Measurements from ENCODE around the gene PPM1N. TPM values are rescaled to one million over a fixed set of nuclear protein-coding genes. Genes with fewer than 3 reads are reported as not detected.

Gene PPM1N
- polyA plus RNA-seq, 1 donor = 1.0 TPM

- no CpG with 5 or more reads among the region's 15 CpGs for WGBS (ENCODE audit: insufficient coverage, low lambda C conversion rate)
- Histone ChIP-seq H3K4me1 (ENCODE audit: control insufficient read depth, insufficient read depth, low read length) (peaks cover 23% of the 10 kb centered on the region), H3K9me3 (ENCODE audit: control insufficient read depth, low read depth, low read length) (no peaks in the 10 kb centered on the region), H3K27me3 (ENCODE audit: control insufficient read depth, insufficient read depth, low read length) (peaks cover 49% of the 10 kb centered on the region), H3K36me3 (ENCODE audit: control insufficient read depth, insufficient read depth, low read length) (no peaks in the 10 kb centered on the region), H3K4me3 (ENCODE audit: low read length) (no peak overlapping the region), H3K27ac (ENCODE audit: low read length) (no peak overlapping the region)
- DNase-seq = no peak
Observed at GRCh38 chr19:45470762-45471081, 27.5 kb upstream of the PPM1N start.

GRCh38 chr19:45471111-45471930 lies 26.9 kb upstream of the PPM1N start:
- H3K9me3 ChIP-seq (ENCODE audit: control insufficient read depth, low read depth, low read length) = no peaks in the 10 kb centered on the region
- no peak overlapping the region for H3K4me3 ChIP-seq (ENCODE audit: low read length)
- WGBS (ENCODE audit: insufficient coverage, low lambda C conversion rate) = 80% methylated on average over 1 of the region's 16 CpGs
- H3K27ac ChIP-seq (ENCODE audit: low read length) = no peak overlapping the region
- no peaks in the 10 kb centered on the region for H3K36me3 ChIP-seq (ENCODE audit: control insufficient read depth, insufficient read depth, low read length)
- H3K27me3 ChIP-seq (ENCODE audit: control insufficient read depth, insufficient read depth, low read length) = peaks cover 53% of the 10 kb centered on the region
- H3K4me1 ChIP-seq (ENCODE audit: control insufficient read depth, insufficient read depth, low read length) = peaks cover 23% of the 10 kb centered on the region
- no peak for DNase-seq

- Histone ChIP-seq H3K4me1 (ENCODE audit: control insufficient read depth, insufficient read depth, low read length) (peaks cover 22% of the 10 kb centered on the region), H3K9me3 (ENCODE audit: control insufficient read depth, low read depth, low read length) (no peaks in the 10 kb centered on the region), H3K27me3 (ENCODE audit: control insufficient read depth, insufficient read depth, low read length) (peaks cover 55% of the 10 kb centered on the region), H3K4me3 (ENCODE audit: low read length) (no peak overlapping the region), H3K36me3 (ENCODE audit: control insufficient read depth, insufficient read depth, low read length) (no peaks in the 10 kb centered on the region), H3K27ac (ENCODE audit: low read length) (no peak overlapping the region)
- WGBS (ENCODE audit: insufficient coverage, low lambda C conversion rate) = no CpG with 5 or more reads among the region's 7 CpGs
- DNase-seq = no peak
Observed at GRCh38 chr19:45471931-45472562, 26.2 kb upstream of the PPM1N start.

- H3K4me1 ChIP-seq (ENCODE audit: control insufficient read depth, insufficient read depth, low read length) = peaks cover 20% of the 10 kb centered on the region
- no peak for DNase-seq
- H3K36me3 ChIP-seq (ENCODE audit: control insufficient read depth, insufficient read depth, low read length) = no peaks in the 10 kb centered on the region
- no peak overlapping the region for H3K27ac ChIP-seq (ENCODE audit: low read length)
- H3K4me3 ChIP-seq (ENCODE audit: low read length) = no peak overlapping the region
- H3K9me3 ChIP-seq (ENCODE audit: control insufficient read depth, low read depth, low read length) = no peaks in the 10 kb centered on the region
- peaks cover 53% of the 10 kb centered on the region for H3K27me3 ChIP-seq (ENCODE audit: control insufficient read depth, insufficient read depth, low read length)
- WGBS (ENCODE audit: insufficient coverage, low lambda C conversion rate) = no CpG with 5 or more reads among the region's 44 CpGs
Observed at GRCh38 chr19:45472563-45473366, 25.5 kb upstream of the PPM1N start.

GRCh38 chr19:45473367-45473681 lies 24.9 kb upstream of the PPM1N start:
- WGBS (ENCODE audit: insufficient coverage, low lambda C conversion rate) = no CpG with 5 or more reads among the region's 5 CpGs
- Histone ChIP-seq H3K4me1 (ENCODE audit: control insufficient read depth, insufficient read depth, low read length) (peaks cover 19% of the 10 kb centered on the region), H3K27ac (ENCODE audit: low read length) (no peak overlapping the region), H3K4me3 (ENCODE audit: low read length) (no peak overlapping the region), H3K27me3 (ENCODE audit: control insufficient read depth, insufficient read depth, low read length) (peaks cover 53% of the 10 kb centered on the region), H3K9me3 (ENCODE audit: control insufficient read depth, low read depth, low read length) (no peaks in the 10 kb centered on the region), H3K36me3 (ENCODE audit: control insufficient read depth, insufficient read depth, low read length) (no peaks in the 10 kb centered on the region)
- DNase-seq = no peak

GRCh38 chr19:45473682-45474605 lies 24.3 kb upstream of the PPM1N start:
- Histone ChIP-seq H3K4me3 (ENCODE audit: low read length) (no peak overlapping the region), H3K36me3 (ENCODE audit: control insufficient read depth, insufficient read depth, low read length) (no peaks in the 10 kb centered on the region), H3K27ac (ENCODE audit: low read length) (no peak overlapping the region), H3K27me3 (ENCODE audit: control insufficient read depth, insufficient read depth, low read length) (peaks cover 53% of the 10 kb centered on the region), H3K4me1 (ENCODE audit: control insufficient read depth, insufficient read depth, low read length) (peaks cover 14% of the 10 kb centered on the region), H3K9me3 (ENCODE audit: control insufficient read depth, low read depth, low read length) (no peaks in the 10 kb centered on the region)
- WGBS (ENCODE audit: insufficient coverage, low lambda C conversion rate) = 91% methylated on average over 9 of the region's 27 CpGs
- DNase-seq = no peak

GRCh38 chr19:45474606-45475521 lies 23.4 kb upstream of the PPM1N start:
- DNase-seq = no peak
- H3K36me3 ChIP-seq (ENCODE audit: control insufficient read depth, insufficient read depth, low read length) = no peaks in the 10 kb centered on the region
- H3K4me3 ChIP-seq (ENCODE audit: low read length) = no peak overlapping the region
- H3K4me1 ChIP-seq (ENCODE audit: control insufficient read depth, insufficient read depth, low read length) = peaks cover 13% of the 10 kb centered on the region
- no peaks in the 10 kb centered on the region for H3K9me3 ChIP-seq (ENCODE audit: control insufficient read depth, low read depth, low read length)
- H3K27me3 ChIP-seq (ENCODE audit: control insufficient read depth, insufficient read depth, low read length) = peaks cover 53% of the 10 kb centered on the region
- 50% methylated on average over 1 of the region's 28 CpGs for WGBS (ENCODE audit: insufficient coverage, low lambda C conversion rate)
- no peak overlapping the region for H3K27ac ChIP-seq (ENCODE audit: low read length)

GRCh38 chr19:45475537-45476291 lies 22.5 kb upstream of the PPM1N start:
- DNase-seq = no peak
- no peaks in the 10 kb centered on the region for H3K36me3 ChIP-seq (ENCODE audit: control insufficient read depth, insufficient read depth, low read length)
- peaks cover 8% of the 10 kb centered on the region for H3K4me1 ChIP-seq (ENCODE audit: control insufficient read depth, insufficient read depth, low read length)
- H3K27ac ChIP-seq (ENCODE audit: low read length) = no peak overlapping the region
- no peak overlapping the region for H3K4me3 ChIP-seq (ENCODE audit: low read length)
- peaks cover 53% of the 10 kb centered on the region for H3K27me3 ChIP-seq (ENCODE audit: control insufficient read depth, insufficient read depth, low read length)
- 100% methylated on average over 1 of the region's 6 CpGs for WGBS (ENCODE audit: insufficient coverage, low lambda C conversion rate)
- no peaks in the 10 kb centered on the region for H3K9me3 ChIP-seq (ENCODE audit: control insufficient read depth, low read depth, low read length)

- 60% methylated on average over 1 of the region's 5 CpGs for WGBS (ENCODE audit: insufficient coverage, low lambda C conversion rate)
- H3K4me1 ChIP-seq (ENCODE audit: control insufficient read depth, insufficient read depth, low read length) = peaks cover 8% of the 10 kb centered on the region
- H3K27me3 ChIP-seq (ENCODE audit: control insufficient read depth, insufficient read depth, low read length) = peaks cover 52% of the 10 kb centered on the region
- no peak overlapping the region for H3K27ac ChIP-seq (ENCODE audit: low read length)
- no peak for DNase-seq
- H3K36me3 ChIP-seq (ENCODE audit: control insufficient read depth, insufficient read depth, low read length) = no peaks in the 10 kb centered on the region
- no peaks in the 10 kb centered on the region for H3K9me3 ChIP-seq (ENCODE audit: control insufficient read depth, low read depth, low read length)
- H3K4me3 ChIP-seq (ENCODE audit: low read length) = no peak overlapping the region
Observed at GRCh38 chr19:45476304-45476703, 21.9 kb upstream of the PPM1N start.
